PC-3 (cell line): ENCODE results near the gene GRK3.

Source experiments
- EZH2 ChIP-seq: fragments of 300-600 bp; sonication (generic); IDR thresholded peaks from one replicate; pipeline ENCODE4 v1.6.1; 2017; ENCODE audit warnings: antibody characterized with exemption, mild to moderate bottlenecking, low read length; ENCODE audit not compliant: unreplicated experiment
- TF ChIP-seq, protein P1 (sequence below): fragments of 300-600 bp; sonication (generic); conservative IDR thresholded peaks from 2 replicates; pipeline ENCODE4 v1.5.1; 2017; ENCODE audit warnings: antibody characterized with exemption, low read depth, mild to moderate bottlenecking, low read length

- TF ChIP-seq, protein P1, sequence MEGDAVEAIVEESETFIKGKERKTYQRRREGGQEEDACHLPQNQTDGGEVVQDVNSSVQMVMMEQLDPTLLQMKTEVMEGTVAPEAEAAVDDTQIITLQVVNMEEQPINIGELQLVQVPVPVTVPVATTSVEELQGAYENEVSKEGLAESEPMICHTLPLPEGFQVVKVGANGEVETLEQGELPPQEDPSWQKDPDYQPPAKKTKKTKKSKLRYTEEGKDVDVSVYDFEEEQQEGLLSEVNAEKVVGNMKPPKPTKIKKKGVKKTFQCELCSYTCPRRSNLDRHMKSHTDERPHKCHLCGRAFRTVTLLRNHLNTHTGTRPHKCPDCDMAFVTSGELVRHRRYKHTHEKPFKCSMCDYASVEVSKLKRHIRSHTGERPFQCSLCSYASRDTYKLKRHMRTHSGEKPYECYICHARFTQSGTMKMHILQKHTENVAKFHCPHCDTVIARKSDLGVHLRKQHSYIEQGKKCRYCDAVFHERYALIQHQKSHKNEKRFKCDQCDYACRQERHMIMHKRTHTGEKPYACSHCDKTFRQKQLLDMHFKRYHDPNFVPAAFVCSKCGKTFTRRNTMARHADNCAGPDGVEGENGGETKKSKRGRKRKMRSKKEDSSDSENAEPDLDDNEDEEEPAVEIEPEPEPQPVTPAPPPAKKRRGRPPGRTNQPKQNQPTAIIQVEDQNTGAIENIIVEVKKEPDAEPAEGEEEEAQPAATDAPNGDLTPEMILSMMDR: no peak
- TF ChIP-seq EZH2: no peak
Measured at GRCh38 chr22:25759825-25760231, 195.4 kb downstream of the GRK3 start.
